Occipital lobe (tissue), 3 donors: ENCODE results near the gene SPARC. TPM values are rescaled to one million over a fixed set of nuclear protein-coding genes. Genes with fewer than 3 reads are reported as not detected.

Experiments used
- DNase-seq: peaks from one replicate; lab custom pipeline; 2025; lab: John Stamatoyannopoulos, UW
- small RNA-seq: library from RNA; depleted of rRNA; stranded (forward); fragments of <200 nt; gene quantifications from one replicate; pipeline ENCODE3, GENCODE V24; 2014
- total RNA-seq: library from RNA; depleted of rRNA; stranded (reverse); fragments of >200 nt; gene quantifications from one replicate; pipeline ENCODE4 v1.2.3, GENCODE V29; 2014

The SPARC gene
- total RNA-seq, 1 donor from 2014 or later, result 90.8 TPM

- no peak for DNase-seq
Observed at GRCh38 chr5:151624476-151624875, 62.2 kb downstream of the SPARC start.

DNA sequence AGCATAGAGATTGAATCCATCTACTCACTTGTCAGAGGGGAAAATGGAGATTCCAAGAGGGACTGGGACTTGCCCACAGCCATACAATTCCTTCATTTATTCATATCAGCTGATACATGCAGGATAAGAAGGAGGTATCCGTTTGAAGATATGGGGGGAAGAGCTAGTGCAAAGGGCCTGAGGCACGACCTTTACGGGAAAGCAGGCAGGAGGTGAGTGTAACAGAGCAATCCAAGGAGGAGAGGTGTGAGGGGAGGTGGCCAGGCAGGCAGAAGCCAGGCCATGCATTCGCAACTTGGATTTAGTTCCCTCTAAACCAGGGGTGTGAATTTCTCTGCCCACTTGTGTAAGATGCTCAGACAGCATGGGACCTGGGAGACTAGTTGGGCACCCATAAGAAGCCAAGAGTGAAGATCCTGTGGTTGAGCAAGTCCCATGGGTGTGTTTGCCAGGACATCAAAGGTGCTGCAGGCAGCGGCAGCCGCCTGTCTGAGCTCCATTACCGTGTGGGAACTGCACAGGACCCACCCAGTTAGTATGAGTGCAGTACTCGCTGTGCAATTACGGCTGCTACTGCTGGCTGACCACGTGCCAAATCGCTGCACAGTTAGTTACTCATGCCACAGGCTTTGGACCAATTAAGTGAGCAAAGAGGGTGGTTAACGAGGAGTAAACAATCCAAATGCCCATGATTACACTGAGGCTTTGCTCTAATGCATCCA, 64.2 kb downstream of the SPARC start:
- no peak for DNase-seq

GRCh38 chr5:151620461-151620840, 66.3 kb downstream of the SPARC start:
- DNase-seq, result no peak

GRCh38 chr5:151619812-151620460, 66.8 kb downstream of the SPARC start:
- no peak for DNase-seq

- DNase-seq, result no peak
Observed at GRCh38 chr5:151618907-151619306, 67.8 kb downstream of the SPARC start.

DNA sequence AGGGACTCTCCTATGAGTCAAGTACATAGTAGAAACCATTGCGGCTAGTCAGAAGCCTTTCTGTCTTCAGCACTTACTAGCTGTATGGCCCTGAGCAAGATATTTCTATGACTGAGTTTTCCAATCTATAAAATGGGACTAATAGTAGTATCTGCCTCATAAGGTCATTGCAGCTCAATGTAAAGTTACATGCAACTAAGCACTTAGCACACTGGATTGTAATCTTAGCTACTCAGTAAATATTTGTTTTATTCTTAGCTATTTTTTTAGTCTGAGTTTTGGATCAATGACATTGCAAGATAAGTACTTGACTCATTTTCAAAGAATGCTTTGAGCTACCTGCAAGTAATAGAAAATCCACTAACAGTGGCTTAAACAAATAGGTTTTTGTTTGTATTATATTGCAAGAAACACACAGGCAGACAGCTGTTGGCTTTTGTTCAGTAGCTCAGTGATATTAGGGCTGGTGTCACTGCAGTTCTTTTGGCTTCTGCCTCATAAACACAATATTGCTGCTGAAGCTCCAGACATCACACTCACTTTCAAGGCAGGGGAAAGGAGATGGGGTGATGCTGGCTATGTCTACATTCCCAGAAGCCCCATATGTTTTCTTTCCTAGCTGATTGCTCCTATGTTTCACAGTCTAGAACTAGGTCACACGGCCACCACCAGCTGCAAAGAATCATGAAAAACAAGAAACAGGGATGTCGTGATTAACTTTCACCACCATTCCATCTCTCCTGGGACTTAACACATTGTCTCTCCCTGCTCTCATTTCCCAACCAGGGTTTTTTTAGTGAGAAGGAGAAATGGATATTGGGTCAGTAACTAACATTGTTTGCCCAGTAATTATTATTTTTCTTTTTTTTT, 68.6 kb downstream of the SPARC start:
- no peak for DNase-seq

- no peak for DNase-seq
Observed at GRCh38 chr5:151617383-151617840, 69.3 kb downstream of the SPARC start.

- no peak for DNase-seq
Observed at GRCh38 chr5:151615431-151615830, 71.3 kb downstream of the SPARC start.

GRCh38 chr5:151614565-151614964, 72.2 kb downstream of the SPARC start:
- no peak for DNase-seq

DNA sequence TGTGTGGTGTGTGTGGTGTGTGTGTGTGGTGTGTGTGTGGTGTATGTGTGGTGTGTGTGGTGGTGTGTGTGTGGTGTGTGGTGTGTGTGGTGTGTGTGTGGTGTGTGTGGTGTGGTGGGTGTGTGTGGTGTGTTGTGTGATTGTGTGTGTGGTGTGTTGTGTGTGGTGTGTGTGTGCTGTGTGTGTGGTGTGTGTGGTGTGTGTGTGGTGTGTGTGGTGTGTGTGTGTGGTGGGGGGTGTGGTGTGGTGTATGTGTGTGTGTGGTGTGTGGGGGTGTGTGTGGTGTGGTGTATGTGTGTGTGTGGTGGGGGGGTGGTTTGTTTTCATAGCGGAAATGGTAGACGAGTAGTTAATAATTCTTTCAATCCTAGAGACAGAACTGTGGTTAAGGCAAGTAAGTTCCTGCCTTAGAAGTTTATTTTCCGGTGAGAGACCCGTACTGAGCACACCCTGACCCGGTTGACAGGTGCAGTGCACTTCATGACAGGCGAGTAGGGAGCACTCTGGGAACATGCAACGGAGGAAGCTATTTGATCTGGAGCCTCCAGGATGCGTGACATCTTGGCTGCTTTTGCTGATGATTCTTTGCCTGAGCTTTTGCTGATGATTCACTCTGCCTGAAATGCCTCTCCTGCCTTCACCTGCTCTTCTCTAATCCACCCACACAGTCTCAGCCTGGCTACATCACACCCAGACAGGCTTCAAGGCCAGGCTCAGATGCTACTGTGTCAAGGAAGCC, 73.9 kb downstream of the SPARC start:
- DNase-seq, result no peak

- DNase-seq, result no peak
Observed at GRCh38 chr5:151611127-151611775, 75.5 kb downstream of the SPARC start.

Small RNAs within 50 kb of the gene (small RNA-seq; reads per million reads assigned to genes)
- gene RN7SKP232, result not detected

Other genes with a start within 250 kb of the SPARC start
- 26.0 TPM for gene SLC36A1, start 239.3 kb downstream of the SPARC start, total RNA-seq
- gene FAT2, start 95.6 kb downstream of the SPARC start, total RNA-seq, result 0.31 TPM
- gene ATOX1, start 71.7 kb upstream of the SPARC start, total RNA-seq, result 16.5 TPM
- gene G3BP1, start 85.0 kb upstream of the SPARC start, total RNA-seq, result 86.7 TPM
- gene GLRA1, start 237.9 kb upstream of the SPARC start, total RNA-seq, result 0.16 TPM